BJ (cell line): ENCODE measurements around the gene MTARC2. TPM values are rescaled to one million over a fixed set of nuclear protein-coding genes. Genes with fewer than 3 reads are reported as not detected.

Experiments
- CTCF ChIA-PET: fragments of 350-600 bp; formaldehyde crosslinking; extraction: SDS; loops from one replicate; lab custom pipeline; 2021; ENCODE audit warnings: antibody characterized with exemption, inconsistent platforms; lab: Yijun Ruan, JAX
- POLR2A ChIA-PET: fragments of 300-600 bp; sonication (Branson Sonifier 250); formaldehyde crosslinking; extraction: SDS; loops from one replicate; lab custom pipeline; 2021; ENCODE audit warnings: antibody characterized with exemption; lab: Charles Lee
- DNase-seq: peaks from one replicate; pipeline ENCODE4 v3.0.0-alpha.2; 2011; ENCODE audit warnings: low read depth
- H3K27me3 ChIP-seq: 2 replicates; pipeline ENCODE4 v1.6.0; 2011; ENCODE audit warnings: low read length; ENCODE audit not compliant: control insufficient read depth, insufficient read depth
- H3K36me3 ChIP-seq: 2 replicates; pipeline ENCODE4 v1.5.1; 2011; ENCODE audit warnings: low read length; ENCODE audit not compliant: control insufficient read depth, insufficient read depth
- H3K4me3 ChIP-seq: 2 replicates; pipeline ENCODE4 v1.5.1; 2011; ENCODE audit warnings: low read depth, mild to moderate bottlenecking, control low read depth, low read length
- CTCF ChIP-seq: IDR thresholded peaks from 2 replicates; pipeline ENCODE4 v1.5.1; 2011; ENCODE audit warnings: low read depth, mild to moderate bottlenecking, control low read depth, inconsistent platforms, low read length, moderate library complexity; ENCODE audit not compliant: insufficient read depth
- polyA plus RNA-seq: library from polyadenylated mRNA; depleted of rRNA; stranded (reverse); fragments of >200 nt; gene quantifications from 2 replicates; pipeline ENCODE4 v1.2.3, GENCODE V29; 2011

Gene MTARC2
- polyA plus RNA-seq, 1 experiment, result 5.7 TPM

GRCh38 chr1:220755309-220755708, 7.2 kb downstream of the MTARC2 start:
- no peak for TF ChIP-seq CTCF
- ChIA-PET POLR2A (no interaction called here), CTCF (interaction anchor here (0.6 kb wide), 1 partner anchor 711 kb away, joined by 4 read pairs; no protein-coding TSS in a partner anchor)
- no peak for DNase-seq
- no peaks in the 10 kb centered on the region for H3K27me3 ChIP-seq
- H3K4me3 ChIP-seq, result no peak overlapping the region
- peaks cover 2% of the 10 kb centered on the region for H3K36me3 ChIP-seq

DNA sequence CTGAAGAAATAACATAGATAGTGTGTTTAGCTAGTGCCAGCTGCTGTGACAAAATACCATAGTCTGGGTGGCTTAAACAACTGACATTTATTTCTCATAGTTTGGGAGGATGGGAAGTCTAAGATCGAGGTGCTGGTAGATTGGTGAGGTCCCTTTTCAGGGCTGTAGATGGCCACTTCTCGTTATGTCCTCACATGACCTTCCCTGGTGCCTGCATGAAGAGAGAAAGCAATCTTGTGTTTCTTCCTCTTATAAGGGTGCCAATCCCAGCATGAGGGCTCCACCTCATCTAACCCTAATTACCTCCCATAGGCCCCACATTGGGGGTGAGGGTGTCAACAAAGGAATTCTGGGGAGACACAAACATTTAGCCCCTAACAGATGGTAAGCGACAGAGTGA, 9.3 kb downstream of the MTARC2 start:
- no peak for TF ChIP-seq CTCF
- Histone ChIP-seq H3K4me3 (no peak overlapping the region), H3K27me3 (no peaks in the 10 kb centered on the region), H3K36me3 (peaks cover 2% of the 10 kb centered on the region)
- CTCF ChIA-PET, result interaction anchor here (0.8 to 10.3 kb wide), 3 partner anchors 18 to 26 kb away, joined by 3 to 89 read pairs (median 9); no protein-coding TSS in a partner anchor
- POLR2A ChIA-PET, result no interaction called here
- no peak for DNase-seq

GRCh38 chr1:220759147-220759546, 11.0 kb downstream of the MTARC2 start:
- H3K27me3 ChIP-seq, result no peaks in the 10 kb centered on the region
- POLR2A ChIA-PET, result no interaction called here
- no peak for TF ChIP-seq CTCF
- CTCF ChIA-PET, result interaction anchor here (1.3 to 10.3 kb wide), 2 partner anchors 16 to 78 kb away, joined by 3 to 89 read pairs; no protein-coding TSS in a partner anchor
- H3K4me3 ChIP-seq, result no peak overlapping the region
- DNase-seq, result no peak
- peaks cover 2% of the 10 kb centered on the region for H3K36me3 ChIP-seq

- CTCF ChIA-PET, result interaction anchor here (0.9 to 10.3 kb wide), 6 partner anchors 8 to 481 kb away, joined by 3 to 89 read pairs (median 4); partner anchors contain the start of gene MTARC2
Measured at GRCh38 chr1:220761688-220762427, 13.7 kb downstream of the MTARC2 start.

More at GRCh38 chr1:220761688-220762427, 13.7 kb downstream of the MTARC2 start:
- no peaks in the 10 kb centered on the region; the same call in 1 of the 2 replicates for H3K36me3 ChIP-seq
- POLR2A ChIA-PET, result no interaction called here
- no peak for TF ChIP-seq CTCF
- H3K4me3 ChIP-seq, result no peak overlapping the region
- DNase-seq, result no peak
- no peaks in the 10 kb centered on the region for H3K27me3 ChIP-seq
